Colonic mucosa (tissue), 4 donors: Measurements from ENCODE around the gene INVS. TPM values are rescaled to one million over a fixed set of nuclear protein-coding genes. Genes with fewer than 3 reads are reported as not detected.

ENCODE experiments used
- DNase-seq: peaks from one replicate; pipeline ENCODE4 v3.0.0-alpha.2; 2020
- H3K27ac ChIP-seq: fragments of 200-600 bp; one replicate; pipeline ENCODE4 v1.8.0; 2021
- H3K27me3 ChIP-seq: fragments of 200-600 bp; one replicate; pipeline ENCODE4 v1.8.0; 2021
- H3K36me3 ChIP-seq: fragments of 200-600 bp; one replicate; pipeline ENCODE4 v1.8.0; 2021
- H3K4me1 ChIP-seq: fragments of 200-600 bp; one replicate; pipeline ENCODE4 v1.8.0; 2021; ENCODE audit warnings: mild to moderate bottlenecking
- H3K4me3 ChIP-seq: fragments of 200-600 bp; one replicate; pipeline ENCODE4 v1.8.0; 2021
- H3K9ac ChIP-seq, 2 donors: one replicate each; pipeline ENCODE4 v1.7.0; 2013; ENCODE audit warnings: control low read depth in 2 of 2, low read depth in 2 of 2, low read length in 2 of 2
- H3K9me3 ChIP-seq: fragments of 200-600 bp; one replicate; pipeline ENCODE4 v1.8.0; 2021
- intact Hi-C: fragments of 100-400 bp; cut with DNase I; formaldehyde crosslinking; loops from one replicate; pipeline ENCODE4 v1.14.1; 2022
- total RNA-seq, 2 donors: library from RNA; stranded (reverse); fragmentation: NEBNext Ultra II Directional in 1 of 2; extraction: Animal tissue kit (Norgen Biotek cat#: 25700) in 1 of 2; gene quantifications; one replicate each; pipeline ENCODE4 v1.2.1, GENCODE V29; 2021
- TF ChIP-seq, protein P1 (sequence below): fragments of 200-600 bp; IDR thresholded peaks from one replicate; pipeline ENCODE4 v1.8.0; 2022; ENCODE audit warnings: antibody characterized with exemption, mild to moderate bottlenecking
- donor health status: healthy.
- donor health status: DM: no; HTN: no; CAD: no.
- donor health status: DM: no; HTN: no; CAD: no.

INVS gene
- total RNA-seq, 2 donors from 2014 or later: 12.1 to 16.0 TPM

DNA sequence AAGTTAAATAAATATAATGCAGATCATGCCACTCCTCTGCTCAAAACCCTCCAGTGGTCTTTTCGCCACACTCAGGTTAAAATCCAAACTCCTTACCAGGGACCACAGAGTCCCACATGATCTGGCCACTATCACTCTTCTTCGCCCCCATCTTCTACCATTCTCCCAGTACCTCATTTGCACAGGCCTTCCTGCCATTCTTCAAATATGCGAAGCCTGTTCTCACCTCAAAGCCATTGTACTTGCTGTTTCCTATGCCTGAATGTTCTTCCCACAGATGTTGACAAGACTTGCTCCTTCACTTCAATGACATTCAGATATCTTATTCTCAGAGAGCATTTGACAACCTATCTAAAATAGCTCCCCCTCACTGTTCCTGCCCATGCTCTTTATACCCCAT lies 242.8 kb downstream of the INVS start:
- H3K27ac ChIP-seq: no peak overlapping the region
- H3K36me3 ChIP-seq: no peaks in the 10 kb centered on the region
- intact Hi-C loops: loop anchor here (10.0 kb wide), 1 partner anchor 63 kb away; no protein-coding TSS in a partner anchor
- H3K9ac ChIP-seq: no peak overlapping the region
- H3K4me3 ChIP-seq: no peak overlapping the region
- H3K4me1 ChIP-seq: no peaks in the 10 kb centered on the region
- TF ChIP-seq, protein P1, sequence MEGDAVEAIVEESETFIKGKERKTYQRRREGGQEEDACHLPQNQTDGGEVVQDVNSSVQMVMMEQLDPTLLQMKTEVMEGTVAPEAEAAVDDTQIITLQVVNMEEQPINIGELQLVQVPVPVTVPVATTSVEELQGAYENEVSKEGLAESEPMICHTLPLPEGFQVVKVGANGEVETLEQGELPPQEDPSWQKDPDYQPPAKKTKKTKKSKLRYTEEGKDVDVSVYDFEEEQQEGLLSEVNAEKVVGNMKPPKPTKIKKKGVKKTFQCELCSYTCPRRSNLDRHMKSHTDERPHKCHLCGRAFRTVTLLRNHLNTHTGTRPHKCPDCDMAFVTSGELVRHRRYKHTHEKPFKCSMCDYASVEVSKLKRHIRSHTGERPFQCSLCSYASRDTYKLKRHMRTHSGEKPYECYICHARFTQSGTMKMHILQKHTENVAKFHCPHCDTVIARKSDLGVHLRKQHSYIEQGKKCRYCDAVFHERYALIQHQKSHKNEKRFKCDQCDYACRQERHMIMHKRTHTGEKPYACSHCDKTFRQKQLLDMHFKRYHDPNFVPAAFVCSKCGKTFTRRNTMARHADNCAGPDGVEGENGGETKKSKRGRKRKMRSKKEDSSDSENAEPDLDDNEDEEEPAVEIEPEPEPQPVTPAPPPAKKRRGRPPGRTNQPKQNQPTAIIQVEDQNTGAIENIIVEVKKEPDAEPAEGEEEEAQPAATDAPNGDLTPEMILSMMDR: no peak
- no peak for DNase-seq
- no peaks in the 10 kb centered on the region for H3K27me3 ChIP-seq
- H3K9me3 ChIP-seq: no peaks in the 10 kb centered on the region

DNA sequence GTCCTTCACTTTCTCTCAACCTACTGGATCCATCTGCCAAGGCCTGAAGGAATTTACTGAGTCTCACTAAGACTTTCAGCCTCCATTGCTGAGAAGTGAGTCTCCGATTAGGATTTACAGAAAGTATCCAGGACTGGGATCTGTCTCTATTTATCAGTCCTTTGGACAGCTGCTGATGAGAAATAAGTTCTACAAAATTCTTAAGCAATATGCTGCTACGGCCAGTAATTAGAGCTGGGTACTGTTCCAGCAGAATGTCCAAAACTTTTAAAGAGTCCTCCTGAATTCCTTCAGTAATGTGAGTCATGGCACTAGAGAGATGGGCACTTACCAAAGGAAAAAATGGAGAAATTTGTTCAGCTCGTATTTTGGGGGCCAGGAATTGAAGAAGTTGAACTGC lies 247.8 kb downstream of the INVS start:
- H3K9ac ChIP-seq: no peak overlapping the region
- no peak for DNase-seq
- H3K27me3 ChIP-seq: no peaks in the 10 kb centered on the region
- H3K27ac ChIP-seq: no peak overlapping the region
- intact Hi-C loops: loop anchor here (10.0 kb wide), 1 partner anchor 58 kb away; no protein-coding TSS in a partner anchor
- TF ChIP-seq, protein P1: no peak
- no peaks in the 10 kb centered on the region for H3K9me3 ChIP-seq
- H3K36me3 ChIP-seq: no peaks in the 10 kb centered on the region
- H3K4me1 ChIP-seq: peaks cover 5% of the 10 kb centered on the region
- no peak overlapping the region for H3K4me3 ChIP-seq

DNA sequence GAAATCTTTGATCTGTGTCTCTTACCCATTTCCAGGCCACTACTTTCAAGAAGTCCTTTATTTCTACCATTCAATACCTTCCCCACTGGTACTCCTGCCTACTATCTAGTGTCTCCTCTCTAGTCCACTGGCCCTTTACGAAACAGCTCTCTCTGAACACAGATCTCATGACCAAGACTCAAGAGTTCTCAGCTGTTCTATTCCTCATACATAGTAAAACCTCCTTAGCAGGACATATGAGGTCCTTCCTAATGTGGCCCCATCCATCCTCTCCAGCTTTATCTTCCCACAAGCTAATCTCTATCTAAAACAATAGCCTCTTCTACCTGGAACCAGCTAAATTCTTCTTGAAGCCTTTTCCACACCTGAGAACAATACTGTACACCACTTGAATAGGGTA lies 251.1 kb downstream of the INVS start:
- H3K27ac ChIP-seq: no peak overlapping the region
- H3K27me3 ChIP-seq: no peaks in the 10 kb centered on the region
- H3K36me3 ChIP-seq: no peaks in the 10 kb centered on the region
- no peaks in the 10 kb centered on the region for H3K9me3 ChIP-seq
- TF ChIP-seq, protein P1: no peak
- no peak overlapping the region for H3K9ac ChIP-seq
- intact Hi-C loops: no loop called here
- H3K4me3 ChIP-seq: no peak overlapping the region
- peaks cover 5% of the 10 kb centered on the region for H3K4me1 ChIP-seq
- DNase-seq: no peak

Other genes with a start within 250 kb of the INVS start
- gene STX17, start 192.6 kb upstream of the INVS start, total RNA-seq: 10 to 100 TPM; 23.3 to 37.3 TPM
- gene ERP44, start 243 bp upstream of the INVS start, total RNA-seq: 10 to 100 TPM; 27.8 to 30.2 TPM